DMS114 treated with DMSO at 0.1 percent for 48 hours (cell line): ENCODE data around the gene CTRB2.
"Not testable (repeated sequence)": the region's sequence is repeated elsewhere in the genome, so short reads cannot be mapped to it uniquely, and the experiment has no call there.

ENCODE experiments used
- DNase-seq: peaks from one replicate; lab custom pipeline; 2025; ENCODE audit not compliant: unreplicated experiment; lab: John Stamatoyannopoulos, UW

The CTRB2 gene

GRCh38 chr16:75205961-75206748 lies 806 bp downstream of the CTRB2 start:
- DNase-seq = not testable (repeated sequence)

- not testable (repeated sequence) for DNase-seq
Observed at GRCh38 chr16:75205438-75205837, 1.5 kb downstream of the CTRB2 start.

DNA sequence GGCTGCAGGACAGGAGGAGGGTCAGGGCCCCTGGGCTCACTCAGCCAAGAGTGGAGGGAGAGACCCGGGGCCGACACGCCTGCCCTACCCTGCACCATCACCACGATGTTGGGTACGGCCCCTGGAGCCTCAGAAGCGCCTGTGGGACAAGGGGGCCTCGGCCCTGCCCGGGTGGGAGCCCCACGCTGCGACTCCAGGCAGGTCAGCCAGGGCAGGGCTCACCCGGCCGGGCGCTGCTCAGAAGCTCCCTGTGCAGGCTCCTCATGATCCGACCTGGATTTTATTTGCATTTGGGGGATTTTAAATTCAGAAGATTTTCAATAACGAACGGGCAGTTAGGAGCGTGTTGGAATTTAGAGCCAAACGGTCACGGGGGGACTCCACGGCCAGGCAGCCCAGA lies 2.1 kb downstream of the CTRB2 start:
- DNase-seq = not testable (repeated sequence)

GRCh38 chr16:75204410-75204758 lies 2.6 kb downstream of the CTRB2 start:
- no peak for DNase-seq

GRCh38 chr16:75203667-75204409 lies 3.1 kb downstream of the CTRB2 start:
- DNase-seq = no peak

DNA sequence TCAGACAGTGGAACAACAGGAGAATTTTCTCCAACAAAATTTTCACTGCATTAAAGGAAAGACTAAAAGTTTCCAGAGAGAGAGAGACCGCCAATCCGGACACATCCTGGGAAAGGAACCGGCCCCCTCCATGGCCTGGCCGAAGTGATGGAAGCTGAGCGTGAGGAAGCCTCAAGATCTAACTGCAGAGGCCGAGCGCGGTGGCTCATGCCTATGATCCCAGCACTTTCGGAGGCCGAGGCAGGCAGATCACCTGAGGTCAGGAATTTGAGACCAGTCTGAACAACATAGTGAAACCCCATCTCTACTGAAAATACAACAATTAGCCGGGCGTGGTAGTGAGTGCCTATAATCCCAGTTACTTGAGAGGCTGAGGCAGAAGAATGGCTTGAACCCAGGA lies 3.9 kb downstream of the CTRB2 start:
- no peak for DNase-seq

- no peak for DNase-seq
Observed at GRCh38 chr16:75202069-75202590, 4.8 kb downstream of the CTRB2 start.

- no peak for DNase-seq
Observed at GRCh38 chr16:75198135-75198600, 8.8 kb downstream of the CTRB2 start.

DNA sequence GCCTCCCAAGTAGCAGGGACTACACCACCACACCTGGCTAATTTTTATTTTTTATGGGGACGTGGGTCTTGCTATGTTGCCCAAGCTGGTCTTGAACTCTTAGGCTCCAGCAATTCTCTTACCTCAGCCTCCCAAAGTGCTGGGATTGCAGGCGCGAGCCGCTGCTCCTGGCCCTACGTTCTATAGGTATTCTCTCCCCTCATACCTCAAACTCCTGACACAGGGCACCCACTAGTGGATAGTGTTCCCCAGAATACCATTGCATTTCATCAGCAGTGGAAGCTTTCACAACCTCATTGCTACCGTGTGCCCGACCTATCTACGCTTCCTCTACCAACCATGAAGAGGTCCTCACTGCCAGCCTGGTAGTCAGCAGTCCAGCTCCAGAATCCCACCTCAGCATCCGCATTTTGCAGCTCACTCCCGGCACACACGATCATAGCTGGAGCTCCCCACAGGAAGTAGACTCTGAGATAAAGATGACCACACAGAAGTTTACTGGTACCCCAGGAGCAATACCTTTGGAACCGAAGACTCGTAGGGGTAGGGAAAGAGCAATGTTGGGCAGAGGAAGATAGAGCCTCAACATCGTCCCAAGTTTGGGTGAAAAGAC lies 9.3 kb downstream of the CTRB2 start:
- no peak for DNase-seq

DNA sequence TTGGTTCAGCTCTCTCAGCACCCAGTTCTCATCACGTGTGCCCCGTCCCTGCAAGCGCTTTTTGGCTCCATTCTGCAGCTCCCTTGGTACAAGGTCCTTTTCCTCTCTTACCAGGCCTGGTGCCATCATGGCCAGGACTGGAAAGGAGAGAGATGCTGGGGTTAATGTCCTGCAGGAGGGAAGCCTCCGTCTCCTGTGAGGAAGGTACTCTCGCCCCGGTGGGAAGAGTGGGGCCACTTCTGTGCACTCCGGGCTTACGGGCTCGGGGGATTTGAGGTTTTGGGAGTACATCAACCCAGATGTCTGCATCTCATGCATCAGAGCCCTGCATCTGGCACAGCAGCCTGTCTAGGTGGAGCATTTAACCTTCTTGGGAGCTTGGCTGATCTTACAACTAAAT lies 10.1 kb downstream of the CTRB2 start:
- no peak for DNase-seq

- DNase-seq = no peak
Observed at GRCh38 chr16:75195811-75196790, 10.9 kb downstream of the CTRB2 start.

GRCh38 chr16:75193730-75194444 lies 13.1 kb downstream of the CTRB2 start:
- DNase-seq = no peak

DNA sequence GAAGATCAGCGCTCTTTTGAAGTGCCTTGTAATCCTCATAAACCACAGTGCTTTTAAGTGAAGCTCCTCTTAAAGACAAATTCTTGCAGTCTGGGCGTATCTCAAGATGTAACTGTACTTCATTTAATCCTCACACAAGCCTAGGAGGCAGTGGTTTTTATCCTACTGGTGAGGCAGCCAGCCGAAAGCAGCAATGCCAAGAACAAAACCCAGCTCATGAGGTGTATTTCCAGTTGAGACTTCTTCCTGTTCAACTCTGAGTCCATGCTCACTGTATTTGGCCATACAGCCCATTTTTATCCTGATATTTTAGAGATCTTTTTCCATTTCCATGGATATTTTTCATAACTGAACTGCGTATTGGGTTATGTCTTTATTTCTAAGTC lies 13.7 kb downstream of the CTRB2 start:
- DNase-seq = no peak

GRCh38 chr16:75192606-75193264 lies 14.2 kb downstream of the CTRB2 start:
- no peak for DNase-seq

DNA sequence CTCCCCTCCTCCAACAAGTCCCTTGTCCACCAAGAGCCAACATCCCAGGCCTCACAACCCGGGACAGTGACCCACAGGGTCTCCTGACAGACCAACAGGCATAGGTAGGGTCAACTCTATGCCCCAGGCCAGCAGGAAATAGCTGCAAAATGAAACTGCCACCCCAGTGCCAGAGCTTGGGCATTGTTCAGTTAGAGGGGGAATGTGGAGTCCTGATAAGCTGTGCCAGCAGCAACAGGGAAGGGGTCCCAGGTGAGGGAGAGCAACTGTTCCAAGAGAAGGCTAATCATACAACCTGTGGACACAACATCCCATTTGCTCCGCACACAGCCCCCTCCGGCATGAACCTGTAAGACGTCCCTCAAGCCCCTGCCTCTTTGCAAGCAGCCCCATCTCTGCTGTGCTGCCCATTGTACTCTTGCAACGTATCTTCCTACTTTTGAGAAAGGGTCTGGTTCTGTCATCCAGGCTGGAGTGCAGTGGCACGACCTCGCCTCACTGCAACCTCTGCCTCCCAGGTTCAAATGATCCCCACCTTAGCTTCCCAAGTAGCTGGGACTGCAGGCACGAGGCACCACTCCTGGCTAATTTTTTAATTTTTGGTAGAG lies 17.2 kb downstream of the CTRB2 start:
- no peak for DNase-seq

- no peak for DNase-seq
Observed at GRCh38 chr16:75188832-75189477, 18.0 kb downstream of the CTRB2 start.

DNA sequence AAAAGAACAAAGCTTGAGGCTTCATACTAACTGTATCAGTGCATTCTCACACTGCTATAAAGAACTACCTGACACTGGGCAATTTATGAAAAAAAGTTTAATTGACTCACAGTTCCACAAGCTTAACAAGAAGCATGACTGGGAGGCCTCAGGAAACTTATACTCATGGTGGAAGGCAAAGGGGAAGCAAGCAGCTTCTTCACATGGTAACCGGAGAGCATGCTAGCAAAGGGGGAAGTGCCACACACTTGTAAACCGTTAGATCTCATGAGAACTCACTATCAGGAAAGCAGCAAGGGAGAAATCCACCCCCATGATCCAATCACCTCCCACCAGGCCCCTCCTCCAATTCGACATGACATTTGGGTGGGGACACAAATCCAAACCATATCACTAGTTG lies 25.3 kb downstream of the CTRB2 start:
- DNase-seq = no peak

GRCh38 chr16:75179208-75179607 lies 27.8 kb downstream of the CTRB2 start:
- no peak for DNase-seq

GRCh38 chr16:75176926-75177325 lies 30.0 kb downstream of the CTRB2 start:
- no peak for DNase-seq
